ENCODE data around the gene TMPRSS7. TPM values are rescaled to one million over a fixed set of nuclear protein-coding genes. Genes with fewer than 3 reads are reported as not detected.

TMPRSS7 gene
- polyA plus RNA-seq, 1 experiment = not detected

- no peak for TF ChIP-seq CTCF (IDR thresholded peaks at IDR 0.05; ENCODE audit: insufficient read depth, low read depth, low read length)
- CTCF ChIA-PET = interaction anchor here (1.5 kb wide), 1 partner anchor 11 kb away, joined by 6 read pairs; no protein-coding TSS in a partner anchor
- no peaks in the 10 kb centered on the region for H3K27me3 ChIP-seq (ENCODE audit: control insufficient read depth, insufficient read depth, low read length)
- H3K4me3 ChIP-seq (ENCODE audit: low read depth, low read length) = no peak overlapping the region
- H3K36me3 ChIP-seq (ENCODE audit: control insufficient read depth, insufficient read depth, low read length) = peaks cover 6% of the 10 kb centered on the region
- no peak for DNase-seq (ENCODE audit: low read depth)
- POLR2A ChIA-PET = no interaction called here
Observed at GRCh38 chr3:112117415-112117814, 82.9 kb downstream of the TMPRSS7 start.

GRCh38 chr3:112117841-112118571 lies 83.5 kb downstream of the TMPRSS7 start:
- Histone ChIP-seq H3K27me3 (ENCODE audit: control insufficient read depth, insufficient read depth, low read length) (no peaks in the 10 kb centered on the region), H3K36me3 (ENCODE audit: control insufficient read depth, insufficient read depth, low read length) (peaks cover 6% of the 10 kb centered on the region), H3K4me3 (ENCODE audit: low read depth, low read length) (no peak overlapping the region)
- TF ChIP-seq CTCF (IDR thresholded peaks at IDR 0.05; ENCODE audit: insufficient read depth, low read depth, low read length) = no peak
- CTCF ChIA-PET = interaction anchor here (0.7 to 1.5 kb wide), 2 partner anchors 12 to 77 kb away, joined by 3 to 6 read pairs; no protein-coding TSS in a partner anchor
- no peak for DNase-seq (ENCODE audit: low read depth)
- POLR2A ChIA-PET = no interaction called here

- peaks cover 6% of the 10 kb centered on the region for H3K36me3 ChIP-seq (ENCODE audit: control insufficient read depth, insufficient read depth, low read length)
- DNase-seq (ENCODE audit: low read depth) = no peak
- no peaks in the 10 kb centered on the region for H3K27me3 ChIP-seq (ENCODE audit: control insufficient read depth, insufficient read depth, low read length)
- no peak overlapping the region for H3K4me3 ChIP-seq (ENCODE audit: low read depth, low read length)
- POLR2A ChIA-PET = no interaction called here
- CTCF ChIA-PET = interaction anchor here (1.6 kb wide), 1 partner anchor 13 kb away, joined by 3 read pairs; no protein-coding TSS in a partner anchor
- TF ChIP-seq CTCF (IDR thresholded peaks at IDR 0.05; ENCODE audit: insufficient read depth, low read depth, low read length) = no peak
Observed at GRCh38 chr3:112119962-112120836, 85.7 kb downstream of the TMPRSS7 start.

- ChIA-PET POLR2A (no interaction called here), CTCF (interaction anchor here (0.9 to 1.2 kb wide), 2 partner anchors 11 to 171 kb away, joined by 3 to 4 read pairs; partner anchors contain the start of gene GCSAM)
- peaks cover 2% of the 10 kb centered on the region for H3K36me3 ChIP-seq (ENCODE audit: control insufficient read depth, insufficient read depth, low read length)
- no peaks in the 10 kb centered on the region for H3K27me3 ChIP-seq (ENCODE audit: control insufficient read depth, insufficient read depth, low read length)
- no peak for DNase-seq (ENCODE audit: low read depth)
- H3K4me3 ChIP-seq (ENCODE audit: low read depth, low read length) = no peak overlapping the region
- no peak for TF ChIP-seq CTCF (IDR thresholded peaks at IDR 0.05; ENCODE audit: insufficient read depth, low read depth, low read length)
Observed at GRCh38 chr3:112121577-112122547, 87.3 kb downstream of the TMPRSS7 start.
